Activated B cell treated with CpG ODN at 0.5 μM for 24 hours (primary cell): ENCODE results near the gene NHSL1. TPM values are rescaled to one million over a fixed set of nuclear protein-coding genes. Genes with fewer than 3 reads are reported as not detected.

Experiments used
- ATAC-seq: fragments of 200-7000 bp; cut with Tn5 transposase; one replicate; pipeline ENCODE4 v1.10.0; 2021; ENCODE audit warnings: low read depth, mild to moderate bottlenecking, moderate library complexity
- CTCF ChIA-PET: fragments of 350-600 bp; sonication (Branson Sonifier 250); formaldehyde crosslinking; loops from one replicate; lab custom pipeline; 2021; ENCODE audit warnings: antibody characterized with exemption; lab: Charles Lee
- POLR2A ChIA-PET: fragments of 350-600 bp; sonication (Branson Sonifier 250); formaldehyde crosslinking; loops from one replicate; lab custom pipeline; 2021; ENCODE audit warnings: antibody characterized with exemption; lab: Charles Lee
- DNase-seq: peaks from one replicate; pipeline ENCODE4 v3.0.0; 2022
- H3K27ac Mint-ChIP-seq: one replicate; pipeline ENCODE4 v1.8.0; 2020; ENCODE audit warnings: mixed read lengths
- H3K27me3 Mint-ChIP-seq: one replicate; pipeline ENCODE4 v1.8.0; 2021; ENCODE audit warnings: mixed read lengths
- H3K36me3 Mint-ChIP-seq: one replicate; pipeline ENCODE4 v1.8.0; 2021; ENCODE audit warnings: low read depth, mixed read lengths
- H3K4me1 Mint-ChIP-seq: one replicate; pipeline ENCODE4 v1.8.0; 2021; ENCODE audit warnings: mixed read lengths
- H3K4me3 Mint-ChIP-seq: one replicate; pipeline ENCODE4 v1.8.0; 2020; ENCODE audit warnings: mild to moderate bottlenecking, mixed read lengths
- H3K9me3 Mint-ChIP-seq: one replicate; pipeline ENCODE4 v1.8.0; 2020; ENCODE audit warnings: mixed read lengths
- CTCF ChIP-seq: fragments of 200-600 bp; IDR thresholded peaks from one replicate; pipeline ENCODE4 v1.8.0; 2022; ENCODE audit warnings: antibody characterized with exemption, mild to moderate bottlenecking
- intact Hi-C: fragments of 100-400 bp; cut with micrococcal nuclease; formaldehyde crosslinking; loops from one replicate; pipeline ENCODE4 v1.15.1; 2024
- total RNA-seq: library from RNA; stranded (reverse); gene quantifications from 2 replicates; pipeline ENCODE4 v1.2.3, GENCODE V29; 2022

NHSL1 gene
- total RNA-seq, 1 donor from 2014 or later, result 1.4 TPM

- no peak for TF ChIP-seq CTCF
- intact Hi-C loops, result no loop called here
- POLR2A ChIA-PET, result no interaction called here
- ATAC-seq (no peak), DNase-seq (no peak)
- no peaks in the 10 kb centered on the region for H3K9me3 Mint-ChIP-seq
- H3K4me3 Mint-ChIP-seq, result no peak overlapping the region
- H3K27me3 Mint-ChIP-seq, result peaks cover 4% of the 10 kb centered on the region
- H3K4me1 Mint-ChIP-seq, result no peaks in the 10 kb centered on the region
- no peaks in the 10 kb centered on the region for H3K36me3 Mint-ChIP-seq
- no peak overlapping the region for H3K27ac Mint-ChIP-seq
- CTCF ChIA-PET, result interaction anchor here (0.6 to 0.8 kb wide), 2 partner anchors 42 to 45 kb away, joined by 3 read pairs; no protein-coding TSS in a partner anchor
Observed at GRCh38 chr6:138473144-138473543, 26.1 kb downstream of the NHSL1 start.

- ATAC-seq (no peak), DNase-seq (no peak)
- Mint-ChIP-seq H3K36me3 (no peaks in the 10 kb centered on the region), H3K4me1 (no peaks in the 10 kb centered on the region), H3K27me3 (peaks cover 4% of the 10 kb centered on the region), H3K4me3 (no peak overlapping the region), H3K27ac (no peak overlapping the region), H3K9me3 (no peaks in the 10 kb centered on the region)
- intact Hi-C loops, result no loop called here
- no peak for TF ChIP-seq CTCF
- POLR2A ChIA-PET, result no interaction called here
- CTCF ChIA-PET, result interaction anchor here (1.2 kb wide), 1 partner anchor 41 kb away, joined by 3 read pairs; no protein-coding TSS in a partner anchor
Observed at GRCh38 chr6:138468320-138469015, 30.8 kb downstream of the NHSL1 start.

- CTCF ChIA-PET, result no interaction called here
- no peak for ATAC-seq
- Mint-ChIP-seq H3K9me3 (no peaks in the 10 kb centered on the region), H3K36me3 (no peaks in the 10 kb centered on the region), H3K4me1 (no peaks in the 10 kb centered on the region), H3K4me3 (no peak overlapping the region), H3K27me3 (peaks cover 4% of the 10 kb centered on the region), H3K27ac (no peak overlapping the region)
- no peak for TF ChIP-seq CTCF
- intact Hi-C loops, result no loop called here
- DNase-seq, result no peak
- POLR2A ChIA-PET, result no interaction called here
Observed at GRCh38 chr6:138467901-138468300, 31.4 kb downstream of the NHSL1 start.

GRCh38 chr6:138465007-138465645 is 34.2 kb downstream of the NHSL1 start:
- no peaks in the 10 kb centered on the region for H3K9me3 Mint-ChIP-seq
- H3K27me3 Mint-ChIP-seq, result peaks cover 4% of the 10 kb centered on the region
- no peaks in the 10 kb centered on the region for H3K36me3 Mint-ChIP-seq
- intact Hi-C loops, result no loop called here
- DNase-seq, result no peak
- CTCF ChIA-PET, result no interaction called here
- H3K4me3 Mint-ChIP-seq, result no peak overlapping the region
- H3K4me1 Mint-ChIP-seq, result no peaks in the 10 kb centered on the region
- no peak for ATAC-seq
- no peak for TF ChIP-seq CTCF
- POLR2A ChIA-PET, result no interaction called here
- no peak overlapping the region for H3K27ac Mint-ChIP-seq

- DNase-seq (no peak), ATAC-seq (no peak)
- POLR2A ChIA-PET, result no interaction called here
- H3K9me3 Mint-ChIP-seq, result no peaks in the 10 kb centered on the region
- H3K27me3 Mint-ChIP-seq, result peaks cover under 1% of the 10 kb centered on the region
- no peak overlapping the region for H3K4me3 Mint-ChIP-seq
- H3K36me3 Mint-ChIP-seq, result no peaks in the 10 kb centered on the region
- no peak overlapping the region for H3K27ac Mint-ChIP-seq
- intact Hi-C loops, result no loop called here
- CTCF ChIA-PET, result no interaction called here
- no peaks in the 10 kb centered on the region for H3K4me1 Mint-ChIP-seq
- TF ChIP-seq CTCF, result no peak
Observed at GRCh38 chr6:138464085-138464484, 35.2 kb downstream of the NHSL1 start.
